ENCODE results near the gene TMEM59L.
A peak's percentile ranks its signal among the peaks of the same experiment; 100 is the strongest.

Gene TMEM59L

GRCh38 chr19:18637673-18638630, 25.3 kb downstream of the TMEM59L start:
- Histone ChIP-seq H3K36me3 (ENCODE audit: control insufficient read depth, insufficient read depth, low read length) (no peaks in the 10 kb centered on the region), H3K27me3 (ENCODE audit: control insufficient read depth, insufficient read depth, low read length) (no peaks in the 10 kb centered on the region), H3K27ac (ENCODE audit: low read depth, low read length) (no peak overlapping the region), H3K4me1 (ENCODE audit: control insufficient read depth, insufficient read depth, low read length) (no peaks in the 10 kb centered on the region), H3K4me3 (ENCODE audit: low read length) (peak overlapping the region; percentile 85), H3K9ac (ENCODE audit: low read length) (no peak overlapping the region)

- H3K27me3 ChIP-seq (ENCODE audit: control insufficient read depth, insufficient read depth, low read length) = no peaks in the 10 kb centered on the region
- H3K9ac ChIP-seq (ENCODE audit: low read length) = no peak overlapping the region
- H3K4me3 ChIP-seq (ENCODE audit: low read length) = no peak overlapping the region
- H3K27ac ChIP-seq (ENCODE audit: low read depth, low read length) = no peak overlapping the region
- H3K4me1 ChIP-seq (ENCODE audit: control insufficient read depth, insufficient read depth, low read length) = no peaks in the 10 kb centered on the region
- H3K36me3 ChIP-seq (ENCODE audit: control insufficient read depth, insufficient read depth, low read length) = no peaks in the 10 kb centered on the region
Measured at GRCh38 chr19:18639706-18640243, 27.1 kb downstream of the TMEM59L start.

- Histone ChIP-seq H3K36me3 (ENCODE audit: control insufficient read depth, insufficient read depth, low read length) (no peaks in the 10 kb centered on the region), H3K27me3 (ENCODE audit: control insufficient read depth, insufficient read depth, low read length) (no peaks in the 10 kb centered on the region), H3K4me1 (ENCODE audit: control insufficient read depth, insufficient read depth, low read length) (peaks cover 8% of the 10 kb centered on the region), H3K27ac (ENCODE audit: low read depth, low read length) (peak overlapping the region; percentile 33), H3K4me3 (ENCODE audit: low read length) (no peak overlapping the region), H3K9ac (ENCODE audit: low read length) (no peak overlapping the region)
Measured at GRCh38 chr19:18644196-18645034, 31.7 kb downstream of the TMEM59L start.

- Histone ChIP-seq H3K27me3 (ENCODE audit: control insufficient read depth, insufficient read depth, low read length) (no peaks in the 10 kb centered on the region), H3K27ac (ENCODE audit: low read depth, low read length) (no peak overlapping the region), H3K36me3 (ENCODE audit: control insufficient read depth, insufficient read depth, low read length) (no peaks in the 10 kb centered on the region), H3K4me3 (ENCODE audit: low read length) (no peak overlapping the region), H3K4me1 (ENCODE audit: control insufficient read depth, insufficient read depth, low read length) (peaks cover 13% of the 10 kb centered on the region), H3K9ac (ENCODE audit: low read length) (no peak overlapping the region)
Measured at GRCh38 chr19:18645035-18645511, 32.4 kb downstream of the TMEM59L start.

- Histone ChIP-seq H3K4me1 (ENCODE audit: control insufficient read depth, insufficient read depth, low read length) (peaks cover 26% of the 10 kb centered on the region), H3K9ac (ENCODE audit: low read length) (no peak overlapping the region), H3K27ac (ENCODE audit: low read depth, low read length) (no peak overlapping the region), H3K4me3 (ENCODE audit: low read length) (no peak overlapping the region), H3K36me3 (ENCODE audit: control insufficient read depth, insufficient read depth, low read length) (no peaks in the 10 kb centered on the region), H3K27me3 (ENCODE audit: control insufficient read depth, insufficient read depth, low read length) (no peaks in the 10 kb centered on the region)
Measured at GRCh38 chr19:18646535-18647370, 34.1 kb downstream of the TMEM59L start.

- no peak overlapping the region for H3K27ac ChIP-seq (ENCODE audit: low read depth, low read length)
- no peaks in the 10 kb centered on the region for H3K27me3 ChIP-seq (ENCODE audit: control insufficient read depth, insufficient read depth, low read length)
- H3K36me3 ChIP-seq (ENCODE audit: control insufficient read depth, insufficient read depth, low read length) = no peaks in the 10 kb centered on the region
- H3K4me1 ChIP-seq (ENCODE audit: control insufficient read depth, insufficient read depth, low read length) = peaks cover 26% of the 10 kb centered on the region
- no peak overlapping the region for H3K9ac ChIP-seq (ENCODE audit: low read length)
- H3K4me3 ChIP-seq (ENCODE audit: low read length) = no peak overlapping the region
Measured at GRCh38 chr19:18647371-18647767, 34.7 kb downstream of the TMEM59L start.

- Histone ChIP-seq H3K9ac (ENCODE audit: low read length) (no peak overlapping the region), H3K27ac (ENCODE audit: low read depth, low read length) (no peak overlapping the region), H3K4me1 (ENCODE audit: control insufficient read depth, insufficient read depth, low read length) (peaks cover 26% of the 10 kb centered on the region)
Measured at GRCh38 chr19:18647807-18648206, 35.1 kb downstream of the TMEM59L start.

GRCh38 chr19:18648973-18649315, 36.3 kb downstream of the TMEM59L start:
- H3K36me3 ChIP-seq (ENCODE audit: control insufficient read depth, insufficient read depth, low read length) = no peaks in the 10 kb centered on the region
- peaks cover 26% of the 10 kb centered on the region for H3K4me1 ChIP-seq (ENCODE audit: control insufficient read depth, insufficient read depth, low read length)
- peak overlapping the region; percentile 49 for H3K27ac ChIP-seq (ENCODE audit: low read depth, low read length)
- peak overlapping the region; percentile 62 for H3K4me3 ChIP-seq (ENCODE audit: low read length)
- H3K27me3 ChIP-seq (ENCODE audit: control insufficient read depth, insufficient read depth, low read length) = no peaks in the 10 kb centered on the region
- H3K9ac ChIP-seq (ENCODE audit: low read length) = no peak overlapping the region

More at GRCh38 chr19:18647807-18648206, 35.1 kb downstream of the TMEM59L start:
- H3K4me3 ChIP-seq (ENCODE audit: low read length) = no peak overlapping the region
- H3K27me3 ChIP-seq (ENCODE audit: control insufficient read depth, insufficient read depth, low read length) = no peaks in the 10 kb centered on the region
- H3K36me3 ChIP-seq (ENCODE audit: control insufficient read depth, insufficient read depth, low read length) = no peaks in the 10 kb centered on the region

GRCh38 chr19:18649371-18650020, 36.8 kb downstream of the TMEM59L start:
- Histone ChIP-seq H3K27me3 (ENCODE audit: control insufficient read depth, insufficient read depth, low read length) (no peaks in the 10 kb centered on the region), H3K36me3 (ENCODE audit: control insufficient read depth, insufficient read depth, low read length) (no peaks in the 10 kb centered on the region), H3K4me1 (ENCODE audit: control insufficient read depth, insufficient read depth, low read length) (peaks cover 26% of the 10 kb centered on the region), H3K27ac (ENCODE audit: low read depth, low read length) (peak overlapping the region; percentile 75), H3K4me3 (ENCODE audit: low read length) (peak overlapping the region; percentile 62), H3K9ac (ENCODE audit: low read length) (no peak overlapping the region)

- no peaks in the 10 kb centered on the region for H3K27me3 ChIP-seq (ENCODE audit: control insufficient read depth, insufficient read depth, low read length)
- peaks cover 26% of the 10 kb centered on the region for H3K4me1 ChIP-seq (ENCODE audit: control insufficient read depth, insufficient read depth, low read length)
- H3K27ac ChIP-seq (ENCODE audit: low read depth, low read length) = peak overlapping the region; percentile 75
- no peaks in the 10 kb centered on the region for H3K36me3 ChIP-seq (ENCODE audit: control insufficient read depth, insufficient read depth, low read length)
- no peak overlapping the region for H3K9ac ChIP-seq (ENCODE audit: low read length)
- peak overlapping the region; percentile 62 for H3K4me3 ChIP-seq (ENCODE audit: low read length)
Measured at GRCh38 chr19:18650021-18650390, 37.3 kb downstream of the TMEM59L start.

- Histone ChIP-seq H3K36me3 (ENCODE audit: control insufficient read depth, insufficient read depth, low read length) (no peaks in the 10 kb centered on the region), H3K9ac (ENCODE audit: low read length) (no peak overlapping the region), H3K27ac (ENCODE audit: low read depth, low read length) (peak overlapping the region; percentile 75), H3K27me3 (ENCODE audit: control insufficient read depth, insufficient read depth, low read length) (no peaks in the 10 kb centered on the region), H3K4me1 (ENCODE audit: control insufficient read depth, insufficient read depth, low read length) (peaks cover 26% of the 10 kb centered on the region), H3K4me3 (ENCODE audit: low read length) (peak overlapping the region; percentile 62)
Measured at GRCh38 chr19:18650468-18651041, 37.9 kb downstream of the TMEM59L start.
